Measurements from ENCODE around the gene BUD13.

GRCh38 chr11:116714902-116715301, 57.9 kb downstream of the BUD13 start:
- TF ChIP-seq POLR2A (IDR thresholded peaks at IDR 0.05; ENCODE audit: low read depth) = no peak
- no peak for TF ChIP-seq CTCF (IDR thresholded peaks at IDR 0.05)
- no peak for TF ChIP-seq EP300 (IDR thresholded peaks at IDR 0.05)

Measured in esophagus muscularis mucosa (tissue), 4 donors.